Measurements from ENCODE around the gene RAP1GAP2.
"Not testable (repeated sequence)": the region's sequence is repeated elsewhere in the genome, so short reads cannot be mapped to it uniquely, and the experiment has no call there.

GRCh38 chr17:2998469-2998901 lies 202.2 kb downstream of the RAP1GAP2 start:
- TF ChIP-seq, protein P1, sequence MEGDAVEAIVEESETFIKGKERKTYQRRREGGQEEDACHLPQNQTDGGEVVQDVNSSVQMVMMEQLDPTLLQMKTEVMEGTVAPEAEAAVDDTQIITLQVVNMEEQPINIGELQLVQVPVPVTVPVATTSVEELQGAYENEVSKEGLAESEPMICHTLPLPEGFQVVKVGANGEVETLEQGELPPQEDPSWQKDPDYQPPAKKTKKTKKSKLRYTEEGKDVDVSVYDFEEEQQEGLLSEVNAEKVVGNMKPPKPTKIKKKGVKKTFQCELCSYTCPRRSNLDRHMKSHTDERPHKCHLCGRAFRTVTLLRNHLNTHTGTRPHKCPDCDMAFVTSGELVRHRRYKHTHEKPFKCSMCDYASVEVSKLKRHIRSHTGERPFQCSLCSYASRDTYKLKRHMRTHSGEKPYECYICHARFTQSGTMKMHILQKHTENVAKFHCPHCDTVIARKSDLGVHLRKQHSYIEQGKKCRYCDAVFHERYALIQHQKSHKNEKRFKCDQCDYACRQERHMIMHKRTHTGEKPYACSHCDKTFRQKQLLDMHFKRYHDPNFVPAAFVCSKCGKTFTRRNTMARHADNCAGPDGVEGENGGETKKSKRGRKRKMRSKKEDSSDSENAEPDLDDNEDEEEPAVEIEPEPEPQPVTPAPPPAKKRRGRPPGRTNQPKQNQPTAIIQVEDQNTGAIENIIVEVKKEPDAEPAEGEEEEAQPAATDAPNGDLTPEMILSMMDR (IDR thresholded peaks at IDR 0.05): not testable (repeated sequence)
- TF ChIP-seq POLR2AphosphoS5 (IDR thresholded peaks at IDR 0.05): not testable (repeated sequence)
